Lung (tissue), 12 donors: Measurements from ENCODE around the gene LRGUK. TPM values are rescaled to one million over a fixed set of nuclear protein-coding genes. Genes with fewer than 3 reads are reported as not detected.
"Not testable (repeated sequence)": the region's sequence is repeated elsewhere in the genome, so short reads cannot be mapped to it uniquely, and the experiment has no call there.

Source experiments
- ATAC-seq: fragments of 200-7000 bp; cut with Tn5 transposase; one replicate; pipeline ENCODE4 v1.9.1; 2020; ENCODE audit warnings: moderate number of reproducible peaks; ENCODE audit not compliant: insufficient read depth, low FRiP score
- DNase-seq, 3 donors: peaks; one replicate each; pipeline ENCODE4 v3.0.0-alpha.2; 2013 to 2017
- H3K27ac ChIP-seq, 2 donors: one replicate each; pipeline ENCODE4 v1.5.1; 2013; ENCODE audit warnings: mild to moderate bottlenecking in 2 of 2, moderate library complexity in 2 of 2, control low read depth in 1 of 2, inconsistent platforms in 1 of 2, low read depth in 1 of 2, low read length in 1 of 2
- H3K27me3 ChIP-seq, 3 donors: one replicate each; pipeline ENCODE4 v1.5.1; 2013; ENCODE audit warnings: low read length in 2 of 3; ENCODE audit not compliant: control insufficient read depth in 3 of 3, insufficient read depth in 3 of 3
- H3K36me3 ChIP-seq, 4 donors: one replicate each; pipeline ENCODE4 v1.5.1; 2013; ENCODE audit warnings: low read length in 4 of 4, mild to moderate bottlenecking in 1 of 4, moderate library complexity in 1 of 4; ENCODE audit not compliant: control insufficient read depth in 4 of 4, insufficient read depth in 4 of 4
- H3K4me1 ChIP-seq, 5 donors: one replicate each; pipeline ENCODE4 v1.5.1; 2013; ENCODE audit warnings: low read length in 5 of 5, mild to moderate bottlenecking in 2 of 5, moderate library complexity in 1 of 5; ENCODE audit not compliant: control insufficient read depth in 5 of 5, insufficient read depth in 5 of 5
- H3K4me3 ChIP-seq: one replicate; pipeline ENCODE4 v1.5.1; 2013; ENCODE audit warnings: mild to moderate bottlenecking, control low read depth, moderate library complexity
- H3K9ac ChIP-seq, 2 donors: one replicate each; pipeline ENCODE4 v1.5.1; 2013; ENCODE audit warnings: low read length in 2 of 2, control low read depth in 1 of 2; ENCODE audit not compliant: insufficient read depth in 1 of 2
- H3K9me3 ChIP-seq, 4 donors: one replicate each; pipeline ENCODE4 v1.5.1; 2013; ENCODE audit warnings: low read length in 3 of 4, mild to moderate bottlenecking in 1 of 4, moderate library complexity in 1 of 4; ENCODE audit not compliant: control insufficient read depth in 4 of 4, insufficient read depth in 3 of 4
- CTCF ChIP-seq: IDR thresholded peaks from 2 replicates; pipeline ENCODE4 v1.5.1; 2012; ENCODE audit warnings: mild to moderate bottlenecking; ENCODE audit errors: control extremely low read depth, extremely low read depth
- WGBS, 2 donors: extraction: QIAGEN DNeasy Blood & Tissue Kit; methylation state at CpG; one replicate each; pipeline ENCODE4 v1.1.7; 2013; 5-methylcytosine and 5-hydroxymethylcytosine counted together
- polyA plus RNA-seq, 2 donors: library from polyadenylated mRNA; stranded (reverse); fragments of 200-250 nt; gene quantifications; one replicate each; pipeline ENCODE4 v1.2.1, GENCODE V29; 2013
- total RNA-seq, 2 donors: library from RNA; depleted of rRNA in 1 of 2; stranded (reverse); fragments of >200 nt in 1 of 2; gene quantifications; one replicate each; pipeline ENCODE4 v1.2.1, GENCODE V29; 2014 to 2021
- donor health status: control.
- donor health status: control.
- donor health status: Bipolar disorder and iron deficiency.
- donor health status: healthy.
- donor health status: DM: yes; HTN: yes; CAD: no.

The LRGUK gene
- total and polyA plus RNA-seq, 4 donors, result 0.55 to 10.4 (median 2.5) TPM

GRCh38 chr7:134212576-134213546, 85.7 kb downstream of the LRGUK start:
- H3K9me3 ChIP-seq, result peaks cover 0 to 4% (median 0%) of the 10 kb centered on the region in 4 donors
- no peak for TF ChIP-seq CTCF
- no peak overlapping the region for H3K4me3 ChIP-seq
- H3K27me3 ChIP-seq, result no peaks in the 10 kb centered on the region
- H3K9ac ChIP-seq, result no peak overlapping the region
- no peak for DNase-seq
- H3K27ac ChIP-seq, result no peak overlapping the region
- ATAC-seq, result peak; percentile 69
- H3K4me1 ChIP-seq, result no peaks in the 10 kb centered on the region
- WGBS, 2 donors, result 40 to 51% methylated on average over 13 of the region's 13 CpGs
- H3K36me3 ChIP-seq, result no peaks in the 10 kb centered on the region

DNA sequence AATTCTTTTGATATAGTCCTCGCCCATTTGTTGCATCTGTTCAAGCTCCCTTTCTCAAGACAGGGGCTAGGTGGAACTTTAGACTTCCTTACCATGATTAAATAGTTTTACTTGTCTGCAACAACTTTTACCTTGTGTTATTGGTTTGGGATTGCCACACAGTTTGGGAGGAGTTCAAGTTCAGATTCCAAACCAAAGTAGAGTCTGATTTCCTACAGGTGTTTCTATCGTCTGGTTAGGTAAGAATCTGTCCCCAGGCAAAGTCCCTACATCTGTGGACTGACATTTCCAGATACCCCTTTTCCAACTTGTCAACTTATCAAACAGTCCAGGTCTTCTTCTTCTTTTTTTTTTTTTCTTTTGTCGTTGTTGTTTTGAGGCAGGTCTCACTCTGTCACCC, 93.1 kb downstream of the LRGUK start:
- no peak overlapping the region for H3K4me3 ChIP-seq
- 77 to 91% methylated on average over 3 of the region's 3 CpGs for WGBS, 2 donors

DNA sequence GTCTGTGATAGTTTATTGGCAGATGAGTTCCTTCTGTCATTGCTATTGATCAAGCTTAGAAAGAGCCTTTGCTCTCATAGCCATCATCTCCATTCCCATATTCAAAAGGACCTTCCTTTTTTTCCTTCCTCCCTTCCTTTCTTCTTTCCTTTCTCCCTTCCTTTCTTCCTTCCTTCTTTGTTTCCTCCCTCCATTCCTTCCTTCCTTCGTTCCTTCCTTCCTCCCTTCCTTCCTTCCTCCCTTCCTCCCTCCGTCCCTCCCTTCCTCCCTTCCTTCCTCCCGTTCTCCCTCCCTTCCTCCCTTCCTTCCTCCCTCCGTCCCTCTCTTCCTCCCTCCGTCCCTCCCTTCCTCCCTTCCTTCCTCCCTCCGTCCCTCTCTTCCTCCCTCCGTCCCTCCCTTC, 104.2 kb downstream of the LRGUK start:
- not testable (repeated sequence) for H3K9ac ChIP-seq, H3K27ac ChIP-seq, H3K9me3 ChIP-seq, H3K27me3 ChIP-seq, H3K4me1 ChIP-seq, DNase-seq, H3K4me3 ChIP-seq, H3K36me3 ChIP-seq, ATAC-seq
- 72 to 77% methylated on average over 7 of the region's 7 CpGs for WGBS, 2 donors

More for the DNA sequence above, 93.1 kb downstream of the LRGUK start:
- ATAC-seq, result no peak
- Histone ChIP-seq H3K27me3 (no peaks in the 10 kb centered on the region), H3K36me3 (no peaks in the 10 kb centered on the region), H3K4me1 (no peaks in the 10 kb centered on the region), H3K9ac (no peak overlapping the region), H3K27ac (no peak overlapping the region), H3K9me3 (no peaks in the 10 kb centered on the region)
- DNase-seq, result no peak
- no peak for TF ChIP-seq CTCF

DNA sequence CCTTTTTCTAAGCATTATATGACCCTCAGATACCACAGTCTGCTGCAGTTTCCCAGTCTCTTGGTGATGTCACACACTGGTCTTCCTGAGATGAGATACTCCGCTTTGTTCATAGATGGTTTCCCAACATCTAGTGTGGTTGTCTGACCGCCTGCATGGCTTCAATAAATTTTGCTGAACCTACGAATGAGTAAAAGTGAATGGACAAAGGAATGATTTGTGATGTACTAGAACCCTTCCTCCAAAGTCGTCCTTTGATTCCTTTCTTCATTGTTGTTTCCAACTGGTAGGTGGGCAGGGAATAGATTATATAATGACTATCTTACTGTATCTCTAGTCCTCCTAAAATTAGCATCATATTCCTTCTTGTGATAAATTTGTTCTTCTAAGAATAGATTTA, 107.1 kb downstream of the LRGUK start:
- Histone ChIP-seq H3K36me3 (no peaks in the 10 kb centered on the region), H3K27me3 (no peaks in the 10 kb centered on the region), H3K4me1 (no peaks in the 10 kb centered on the region), H3K9me3 (peaks cover 0 to 6% (median 1%) of the 10 kb centered on the region in 4 donors), H3K4me3 (no peak overlapping the region), H3K9ac (no peak overlapping the region), H3K27ac (no peak overlapping the region)
- DNase-seq (no peak), ATAC-seq (no peak)
- no peak for TF ChIP-seq CTCF
- WGBS, 2 donors, result 87 to 88% methylated on average over 4 of the region's 4 CpGs
